Left lobe of liver (tissue), 2 donors: ENCODE results near the gene PTPRN. TPM values are rescaled to one million over a fixed set of nuclear protein-coding genes. Genes with fewer than 3 reads are reported as not detected.
"Not testable (repeated sequence)": the region's sequence is repeated elsewhere in the genome, so short reads cannot be mapped to it uniquely, and the experiment has no call there.

Experiments used
- ATAC-seq: fragments of 200-7000 bp; cut with Tn5 transposase; one replicate; pipeline ENCODE4 v1.9.1; 2020; ENCODE audit warnings: mild to moderate bottlenecking, moderate library complexity
- DNase-seq: peaks from one replicate; pipeline ENCODE4 v3.0.0-alpha.2; 2020; ENCODE audit warnings: low spot score
- total RNA-seq: library from RNA; stranded (reverse); gene quantifications from one replicate; pipeline ENCODE4 v1.2.1, GENCODE V29; 2021
- donor health status: DM: no; HTN: no; CAD: no; lungs with moderate emphysema.
- donor health status: DM: no; HTN: yes; CAD: no.

Gene PTPRN
- total RNA-seq, 1 donor from 2014 or later = not detected

DNA sequence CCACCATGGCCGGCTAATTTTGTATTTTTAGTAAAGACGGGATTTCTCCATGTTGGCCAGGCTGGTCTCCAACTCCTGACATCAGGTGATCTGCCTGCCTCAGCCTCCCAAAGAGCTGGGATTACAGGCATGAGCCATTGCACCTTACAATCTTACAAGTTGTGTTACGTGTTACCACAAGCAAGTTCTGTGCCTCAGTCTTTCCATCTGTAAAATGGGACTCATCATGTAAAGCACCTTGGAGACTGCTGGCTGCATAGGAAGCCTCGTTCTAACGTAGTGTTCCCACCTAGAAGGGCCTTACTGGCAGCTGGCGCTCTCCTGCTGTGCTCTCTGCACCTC, 20.0 kb downstream of the PTPRN start:
- no peak for DNase-seq
- ATAC-seq = no peak

DNA sequence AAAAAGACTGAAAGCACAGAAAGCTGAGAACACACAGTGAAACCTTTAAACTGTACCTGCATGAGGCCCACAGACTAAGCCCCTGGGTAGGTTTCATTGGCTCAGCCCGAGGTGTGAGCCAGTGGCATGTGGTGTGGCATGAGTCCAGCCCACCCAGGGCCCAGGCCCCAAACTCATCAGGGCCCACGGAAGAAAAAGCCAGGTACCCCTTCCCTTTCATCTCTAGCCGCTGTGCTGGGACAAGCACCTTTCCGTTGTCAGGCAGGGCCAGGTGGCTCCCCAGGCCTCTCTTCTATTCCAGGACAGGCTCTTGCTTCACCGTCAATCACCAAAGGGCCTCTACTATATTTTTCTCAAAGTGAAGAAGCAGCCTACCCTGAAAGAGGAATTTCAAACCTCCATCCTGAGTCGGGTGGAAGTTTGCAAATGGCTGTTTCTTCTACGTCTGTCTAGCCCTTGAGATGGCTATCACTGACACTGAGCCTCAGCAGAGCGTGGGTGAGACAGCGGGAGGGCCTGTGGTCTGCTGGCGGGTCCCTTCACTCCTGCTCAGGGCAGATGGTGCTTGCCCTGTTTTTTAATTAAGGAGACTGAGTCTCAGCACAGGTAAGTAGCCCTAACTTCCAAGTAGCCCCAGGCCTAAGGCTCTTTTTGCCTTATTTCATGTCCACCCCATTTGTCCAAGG, 21.5 kb downstream of the PTPRN start:
- no peak for DNase-seq
- ATAC-seq = no peak

GRCh38 chr2:219287116-219287440, 22.1 kb downstream of the PTPRN start:
- DNase-seq, ATAC-seq: not testable (repeated sequence)

GRCh38 chr2:219286436-219287115, 22.6 kb downstream of the PTPRN start:
- ATAC-seq (peak; percentile 7), DNase-seq (no peak)

DNA sequence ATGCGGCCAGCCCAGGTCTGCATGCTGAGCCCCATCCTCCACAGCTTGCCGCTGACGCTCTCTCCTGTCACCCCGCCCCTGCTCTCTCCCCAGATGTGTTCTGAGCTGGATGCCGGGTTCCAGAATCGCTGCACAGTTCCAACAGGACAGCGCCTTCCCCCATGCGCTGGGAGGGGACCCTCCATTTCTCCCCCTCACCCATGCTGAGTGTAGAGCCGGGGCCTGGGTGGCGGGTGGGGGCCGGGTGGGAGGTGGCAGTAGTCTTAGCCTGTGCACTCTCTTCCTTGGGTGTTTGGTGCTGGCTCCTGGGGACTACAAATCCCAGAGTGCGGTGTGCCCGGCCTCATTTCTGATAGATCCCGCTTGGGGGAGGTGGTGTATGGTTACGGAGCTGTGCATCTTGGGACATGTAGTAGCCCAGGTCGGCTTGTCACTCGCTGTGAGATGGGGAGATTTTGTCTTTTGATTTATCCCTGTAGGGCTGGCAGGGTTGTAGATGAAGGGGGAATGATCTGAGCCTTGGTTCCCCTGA, 23.2 kb downstream of the PTPRN start:
- DNase-seq (no peak), ATAC-seq (no peak)

- no peak for DNase-seq
Measured at GRCh38 chr2:219285373-219285735, 23.8 kb downstream of the PTPRN start.

GRCh38 chr2:219284501-219285372, 24.5 kb downstream of the PTPRN start:
- no peak for DNase-seq
- no peak for ATAC-seq

More at GRCh38 chr2:219285373-219285735, 23.8 kb downstream of the PTPRN start:
- no peak for ATAC-seq

GRCh38 chr2:219282943-219283581, 26.1 kb downstream of the PTPRN start:
- DNase-seq (no peak), ATAC-seq (no peak)

- ATAC-seq = no peak
Measured at GRCh38 chr2:219282375-219282774, 26.8 kb downstream of the PTPRN start.

DNA sequence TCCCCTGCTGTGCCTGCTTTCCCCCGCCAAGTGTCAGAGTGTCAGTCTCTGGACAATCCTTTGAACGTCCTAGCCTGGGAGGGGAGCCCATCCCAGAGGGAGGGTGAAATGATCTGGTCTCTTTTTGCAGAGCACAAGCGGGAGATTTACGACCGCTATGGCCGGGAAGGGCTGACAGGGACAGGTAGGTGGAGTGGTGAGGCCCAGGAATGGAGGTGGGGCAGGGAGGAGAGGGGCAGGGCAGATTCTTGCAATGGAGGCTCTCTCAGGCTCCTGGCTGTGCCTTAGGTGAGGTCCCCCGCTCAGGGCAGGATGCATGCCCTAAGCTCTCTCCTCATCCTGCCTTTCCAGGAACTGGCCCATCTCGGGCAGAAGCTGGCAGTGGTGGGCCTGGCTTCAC, 27.6 kb downstream of the PTPRN start:
- ATAC-seq = no peak
- no peak for DNase-seq

More at GRCh38 chr2:219282375-219282774, 26.8 kb downstream of the PTPRN start:
- no peak for DNase-seq

DNA sequence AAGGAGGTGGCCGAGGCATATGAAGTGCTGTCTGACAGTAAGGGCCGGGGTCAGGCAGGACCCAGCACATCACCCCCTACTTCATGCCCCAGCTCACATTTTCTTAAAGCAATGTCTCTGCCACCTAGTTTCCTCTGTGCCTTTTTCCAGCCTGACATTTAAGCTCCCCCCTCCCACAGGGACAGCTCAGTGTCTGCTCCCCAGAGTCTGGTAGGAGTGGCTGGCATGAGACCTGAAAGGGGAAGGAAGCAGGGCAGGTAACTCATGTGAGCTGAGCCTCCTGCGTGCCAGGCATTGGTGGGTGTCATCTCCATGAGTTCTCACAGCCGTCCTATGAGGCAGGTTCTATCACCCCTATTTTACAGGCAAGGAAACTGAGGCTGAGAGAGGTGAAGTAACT, 28.6 kb downstream of the PTPRN start:
- ATAC-seq = no peak
- no peak for DNase-seq

DNA sequence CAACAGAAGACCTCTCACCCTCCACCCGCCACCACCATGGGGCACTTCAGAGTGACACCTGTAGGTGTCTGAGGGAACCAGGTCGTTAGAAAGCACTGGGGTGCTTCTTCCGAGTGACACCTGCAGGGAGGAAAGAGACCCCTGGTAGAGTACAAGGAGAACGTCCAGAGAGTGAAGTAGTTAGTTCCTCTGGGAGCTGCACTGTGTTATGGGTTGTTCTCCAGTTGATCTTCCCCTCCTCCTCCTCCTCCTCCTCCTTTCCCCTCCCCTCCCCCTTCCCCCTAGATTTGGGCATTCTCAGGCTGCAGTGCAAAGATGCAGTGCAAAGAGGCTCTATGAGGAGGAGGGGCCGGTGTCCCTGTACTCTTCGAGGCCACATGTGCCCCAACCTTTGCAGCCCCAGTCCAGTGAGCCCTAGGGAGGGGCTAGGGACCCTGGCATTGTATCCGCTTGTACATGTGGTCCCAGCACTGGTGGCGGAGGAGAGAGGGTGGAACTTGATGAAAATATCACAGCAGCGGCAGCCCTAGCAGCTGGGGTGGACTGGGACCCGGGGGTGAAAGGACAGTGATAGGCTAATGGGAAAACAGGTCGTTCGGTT, 29.2 kb downstream of the PTPRN start:
- peak; percentile 17 for ATAC-seq
- no peak for DNase-seq

DNA sequence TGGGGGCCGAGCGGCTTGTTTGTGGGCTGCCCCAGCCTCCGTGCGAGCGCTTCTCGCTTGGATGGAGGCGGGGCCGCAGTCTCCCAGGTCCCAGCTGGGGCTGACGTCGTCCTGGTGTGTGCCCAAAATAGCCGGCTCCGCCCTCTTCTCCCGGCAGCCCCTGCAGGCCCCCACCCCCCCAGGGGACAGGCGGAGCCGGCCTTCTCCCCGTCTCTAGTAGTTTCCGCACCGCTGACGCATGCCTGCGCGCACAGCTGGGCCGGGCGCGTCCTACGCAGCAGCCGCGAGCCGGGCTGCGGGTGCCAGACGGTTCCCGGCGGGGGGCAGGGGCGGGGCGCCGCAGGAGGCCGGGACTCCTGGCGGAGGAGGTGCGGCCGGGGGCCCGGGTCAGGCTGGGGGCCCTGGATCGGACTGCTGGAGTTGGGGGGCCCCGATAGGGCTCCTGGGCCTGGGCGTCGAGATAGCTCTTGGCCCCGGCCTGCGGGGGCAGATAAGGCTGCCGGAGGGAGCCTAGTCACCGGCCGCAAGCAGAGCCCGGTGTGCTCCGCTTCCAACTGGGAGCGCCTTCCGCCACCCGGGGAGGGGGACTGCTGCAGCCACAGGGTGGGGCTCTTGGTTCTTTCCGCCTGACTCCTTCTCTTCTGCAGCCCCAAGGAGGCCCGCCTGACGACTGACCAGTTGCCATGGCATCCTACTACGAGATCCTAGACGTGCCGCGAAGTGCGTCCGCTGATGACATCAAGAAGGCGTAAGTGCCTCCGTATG, 29.9 kb downstream of the PTPRN start, which contains the start of gene DNAJB2:
Gene DNAJB2 (plus strand): TSS at position 216 of the 765 bp plus-strand sequence. CDS start 468 bp downstream, at position 684.
- DNase-seq (peak; percentile 99), ATAC-seq (peak; percentile 92)

DNA sequence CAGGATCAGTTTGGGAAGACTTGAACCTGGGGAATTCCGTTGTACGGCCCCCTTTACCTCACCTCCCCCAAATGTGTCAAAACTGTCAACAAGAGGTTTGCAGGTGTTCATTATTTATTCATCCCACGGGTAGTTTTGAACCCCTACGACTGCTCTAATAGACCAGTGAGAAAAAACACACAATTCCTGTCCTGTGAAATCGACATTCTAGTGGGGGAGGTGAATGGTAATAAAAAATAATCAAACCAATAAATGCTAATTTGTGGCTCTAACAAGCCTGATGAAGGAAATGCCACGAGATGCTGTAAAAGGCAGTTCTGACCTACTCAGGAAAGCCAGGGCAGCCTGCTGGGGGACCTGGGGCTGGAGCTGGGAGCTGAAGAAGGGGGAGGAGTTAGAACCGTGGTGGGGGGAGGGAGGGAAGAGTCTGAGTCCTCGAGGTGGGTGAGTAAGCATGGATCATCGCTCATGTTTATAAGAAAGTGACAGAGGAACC, 30.5 kb downstream of the PTPRN start:
- no peak for DNase-seq
- peak; percentile 40 for ATAC-seq

GRCh38 chr2:219277703-219278654, 31.2 kb downstream of the PTPRN start:
- DNase-seq (peak; percentile 85), ATAC-seq (peak; percentile 73)

DNA sequence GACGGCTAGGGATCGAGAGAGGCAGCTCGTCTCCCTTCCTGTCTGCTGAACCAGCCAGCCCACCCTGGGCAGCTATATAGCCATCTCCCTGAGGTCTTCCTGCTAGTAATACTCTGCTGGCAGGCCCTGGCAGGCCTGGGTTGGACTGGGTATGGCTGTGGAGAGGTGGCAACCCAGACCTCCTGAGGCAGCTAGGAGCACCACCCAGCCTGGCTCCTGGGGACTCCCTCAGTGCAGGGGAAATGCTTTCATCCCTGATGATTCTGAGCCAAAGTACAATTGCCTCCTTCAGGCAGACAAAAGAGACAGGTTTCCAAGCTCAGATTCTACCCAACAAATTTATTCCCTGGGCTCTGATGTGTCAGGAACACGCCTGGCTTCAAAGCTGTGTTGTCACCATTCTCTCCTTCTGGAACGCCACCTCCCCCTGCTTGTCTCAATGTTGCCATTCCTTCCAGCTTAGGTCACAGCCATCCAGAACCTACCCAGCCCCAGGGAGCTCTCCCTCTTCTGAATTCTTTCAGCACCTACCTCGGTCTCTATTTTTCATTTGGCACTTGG, 34.8 kb downstream of the PTPRN start:
- DNase-seq = no peak
- ATAC-seq = no peak

DNA sequence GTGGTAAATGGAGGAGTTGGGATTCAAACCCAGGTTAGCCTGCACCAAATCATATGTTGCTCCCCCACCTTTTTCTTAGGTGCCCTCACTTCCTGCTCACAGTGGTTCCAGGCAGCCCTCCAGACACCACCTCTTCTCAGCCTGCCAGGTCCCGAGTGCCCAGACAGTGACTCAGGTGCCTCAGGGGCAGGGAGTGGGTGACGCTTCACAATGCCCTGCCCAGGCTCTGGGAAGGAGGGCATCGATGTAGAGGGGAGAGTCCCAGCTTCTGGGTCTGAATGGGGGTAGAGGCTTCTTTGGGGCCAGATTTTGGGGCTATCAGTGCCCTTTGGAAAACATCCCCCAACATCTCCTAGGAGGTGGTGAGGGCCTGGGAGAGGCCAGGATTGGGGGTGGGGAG, 35.3 kb downstream of the PTPRN start:
- no peak for ATAC-seq
- DNase-seq = no peak

- no peak for ATAC-seq
- no peak for DNase-seq
Measured at GRCh38 chr2:219272995-219273394, 36.2 kb downstream of the PTPRN start.
